Endothelial cell of umbilical vein (primary cell): ENCODE data around the gene MBNL2. TPM values are rescaled to one million over a fixed set of nuclear protein-coding genes. Genes with fewer than 3 reads are reported as not detected.

Experiments used
- BruUV-seq: library from RNA; stranded (reverse); fragments of 400-500 nt; replicated peaks from 2 replicates; lab custom pipeline; 2021; lab: Mats Ljungman, UMichigan
- CTCF ChIA-PET: fragments of 300-600, 350-600 bp; sonication (Branson Sonifier 250); formaldehyde crosslinking; loops from one replicate; lab custom pipeline; 2021; ENCODE audit warnings: antibody characterized with exemption, inconsistent platforms; lab: Charles Lee
- POLR2A ChIA-PET: fragments of 300-600, 350-600 bp; sonication (Branson Sonifier 250); formaldehyde crosslinking; loops from one replicate; lab custom pipeline; 2021; ENCODE audit warnings: antibody characterized with exemption, inconsistent platforms; lab: Charles Lee
- DNase-seq: peaks from one replicate; pipeline ENCODE4 v3.0.0-alpha.2; 2011; ENCODE audit warnings: low read depth, low spot score
- FAIRE-seq: peaks from 2 replicates; lab custom pipeline; 2011; peaks lifted over from hg19 to GRCh38; lab: Jason Lieb, UNC
- H2AFZ ChIP-seq: 2 replicates; pipeline ENCODE4 v1.6.0; 2012; ENCODE audit warnings: low read depth, low read length, control low read depth, inconsistent platforms
- H3K27ac ChIP-seq: 2 replicates; pipeline ENCODE4 v1.5.1; 2011; ENCODE audit warnings: low read depth, mild to moderate bottlenecking, control low read depth, low read length, moderate library complexity; ENCODE audit not compliant: insufficient read depth
- H3K27me3 ChIP-seq, 2 experiments: 2 replicates each; pipeline versions ENCODE4 v1.6.0 to v1.6.1; 2011; ENCODE audit warnings: low read length in 2 of 2, mixed read lengths in 1 of 2; ENCODE audit not compliant: control insufficient read depth in 2 of 2, insufficient read depth in 2 of 2
- H3K36me3 ChIP-seq, 2 experiments: 2 replicates in 1 of 2; 3 replicates in 1 of 2; pipeline ENCODE4 v1.5.1; 2011; ENCODE audit warnings: low read length in 2 of 2, mild to moderate bottlenecking in 1 of 2, moderate library complexity in 1 of 2; ENCODE audit not compliant: control insufficient read depth in 2 of 2, insufficient read depth in 2 of 2; ENCODE audit errors: extremely low read depth in 1 of 2
- H3K4me1 ChIP-seq: 3 replicates; pipeline ENCODE4 v1.5.1; 2011; ENCODE audit warnings: mild to moderate bottlenecking, low read length; ENCODE audit not compliant: control insufficient read depth, insufficient read depth; ENCODE audit errors: extremely low read depth
- H3K4me2 ChIP-seq: 2 replicates; pipeline ENCODE4 v1.6.1; 2011; ENCODE audit warnings: low read length, control low read depth, mixed read lengths; ENCODE audit not compliant: insufficient read depth
- H3K4me3 ChIP-seq, 3 experiments: fragments of 200-600 bp in 1 of 3; sonication (generic), shearing (Covaris generic) in 1 of 3; replicated peaks in 1 of 3; 2 replicates each; pipeline ENCODE4 v1.5.1; 2011 to 2016; ENCODE audit warnings: control low read depth in 3 of 3, low read length in 3 of 3, mild to moderate bottlenecking in 2 of 3, inconsistent platforms in 1 of 3, low read depth in 1 of 3, moderate library complexity in 1 of 3; ENCODE audit not compliant: insufficient read depth in 1 of 3
- H3K79me2 ChIP-seq: 2 replicates; pipeline ENCODE4 v1.6.0; 2012; ENCODE audit warnings: low read length, inconsistent platforms; ENCODE audit not compliant: control insufficient read depth, insufficient read depth
- H3K9ac ChIP-seq: replicated peaks from 2 replicates; pipeline ENCODE3; 2011; ENCODE audit warnings: low read length, control low read depth; ENCODE audit not compliant: insufficient read depth; ENCODE audit errors: extremely low read depth
- H3K9me1 ChIP-seq: replicated peaks from 3 replicates; pipeline ENCODE4 v1.6.0; 2011; ENCODE audit warnings: mild to moderate bottlenecking, low read length; ENCODE audit not compliant: control insufficient read depth, insufficient read depth; ENCODE audit errors: extremely low read depth
- H3K9me3 ChIP-seq: replicated peaks from 2 replicates; pipeline ENCODE4 v1.5.1; 2012; ENCODE audit warnings: low read length, inconsistent platforms; ENCODE audit not compliant: control insufficient read depth, insufficient read depth
- H4K20me1 ChIP-seq: replicated peaks from 2 replicates; pipeline ENCODE3; 2011; ENCODE audit warnings: mild to moderate bottlenecking, low read length; ENCODE audit not compliant: control insufficient read depth, insufficient read depth; ENCODE audit errors: extremely low read depth
- CTCF ChIP-seq, 2 donors: IDR thresholded peaks; 1 replicate in 1 of 2; 2 replicates in 1 of 2; pipeline ENCODE4 v1.5.1; 2011; ENCODE audit warnings: low read length in 2 of 2, mild to moderate bottlenecking in 2 of 2, moderate library complexity in 2 of 2, control low read depth in 1 of 2, inconsistent platforms in 1 of 2, low read depth in 1 of 2; ENCODE audit not compliant: insufficient read depth in 1 of 2; ENCODE audit errors: extremely low read depth in 1 of 2
- EZH2 ChIP-seq: IDR thresholded peaks from 2 replicates; pipeline ENCODE4 v1.6.1; 2012; ENCODE audit warnings: borderline replicate concordance, low read depth, mild to moderate bottlenecking, moderate library complexity, low read length, inconsistent platforms; ENCODE audit not compliant: severe bottlenecking
- FOS ChIP-seq: IDR thresholded peaks from 2 replicates; pipeline ENCODE4 v1.6.1; 2011; ENCODE audit warnings: mild to moderate bottlenecking, low read length, moderate library complexity, borderline replicate concordance; ENCODE audit not compliant: insufficient read depth
- GATA2 ChIP-seq: IDR thresholded peaks from 2 replicates; pipeline ENCODE4 v1.7.0; 2011; ENCODE audit warnings: low read depth, mild to moderate bottlenecking, moderate library complexity, mixed read lengths, low read length; ENCODE audit not compliant: insufficient read length, insufficient read depth
- JUN ChIP-seq: IDR thresholded peaks from 2 replicates; pipeline ENCODE4 v1.6.1; 2011; ENCODE audit warnings: borderline replicate concordance, low read depth; ENCODE audit not compliant: insufficient read length, insufficient read depth
- MAX ChIP-seq: IDR thresholded peaks from 2 replicates; pipeline ENCODE4 v1.6.1; 2011; ENCODE audit not compliant: insufficient read depth, insufficient read length
- MYC ChIP-seq: IDR thresholded peaks from one replicate; pipeline ENCODE4 v1.6.1; 2011; ENCODE audit warnings: mild to moderate bottlenecking, low read depth, low read length
- POLR2A ChIP-seq: IDR thresholded peaks from 2 replicates; pipeline ENCODE4 v1.6.1; 2012; ENCODE audit warnings: low read depth, mild to moderate bottlenecking, control low read depth, low read length
- POLR2AphosphoS5 ChIP-seq: IDR thresholded peaks from 2 replicates; pipeline ENCODE4 v1.6.1; 2012; ENCODE audit warnings: low read depth, mild to moderate bottlenecking, control low read depth, low read length, moderate library complexity; ENCODE audit not compliant: insufficient read depth
- dilution Hi-C: fragments of 300-500 bp; cut with MboI; formaldehyde crosslinking; loops from one replicate; pipeline ENCODE4 v1.15.0; 2019; ENCODE audit warnings: low sequenced_read_pairs; ENCODE audit not compliant: extremely low pct_ligation_motif_present
- intact Hi-C: fragments of 100-400 bp; cut with micrococcal nuclease; formaldehyde crosslinking; loops from one replicate; pipeline ENCODE4 v1.10.0; 2022
- polyA plus RNA-seq, 4 experiments: library from polyadenylated mRNA; depleted of rRNA in 3 of 4; stranded (reverse) in 3 of 4; unstranded in 1 of 4; fragments of >200 nt; gene quantifications; 2 replicates each; pipeline versions ENCODE4 v1.2.1 to v1.2.3, GENCODE V29; 2011 to 2012; ENCODE audit warnings: missing spikeins in 1 of 4
- total RNA-seq: library from RNA; stranded (reverse); gene quantifications from 2 replicates; pipeline ENCODE4 v1.2.3, GENCODE V29; 2021

MBNL2 gene
- total and polyA plus RNA-seq, 2 donors (not counting 3 experiments of a cell fraction or from before 2014, with no cell fraction given): 32.9 to 76.5 TPM

DNA sequence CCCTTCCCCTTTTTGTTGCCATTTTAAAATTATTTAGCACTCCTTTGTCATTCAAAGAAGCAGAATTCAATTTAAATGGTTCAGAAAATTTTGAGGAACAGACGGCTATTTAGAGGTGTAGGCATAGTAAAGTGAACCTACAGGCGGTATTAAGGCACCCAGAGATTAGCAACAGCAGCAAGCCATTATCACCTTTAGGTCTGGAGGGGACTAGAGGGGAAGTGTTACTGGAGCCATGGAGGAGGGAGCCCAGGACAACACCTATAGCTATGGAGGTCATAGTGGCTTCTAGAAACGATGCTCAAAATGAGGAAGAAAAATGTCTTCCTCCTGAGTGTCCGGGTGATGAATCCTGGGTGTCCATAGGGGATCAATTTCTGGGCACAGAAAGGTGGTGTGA lies 25.8 kb upstream of the MBNL2 start:
- no peaks in the 10 kb centered on the region for H3K9me1 ChIP-seq
- dilution Hi-C loops (no loop called here), intact Hi-C loops (no loop called here)
- POLR2A ChIA-PET: no interaction called here
- FAIRE-seq (no peak), DNase-seq (no peak)
- no peaks in the 10 kb centered on the region for H4K20me1 ChIP-seq
- no peaks in the 10 kb centered on the region for H3K36me3 ChIP-seq
- H3K4me2 ChIP-seq: no peak overlapping the region
- no peaks in the 10 kb centered on the region for H3K9me3 ChIP-seq
- H3K27me3 ChIP-seq: no peaks in the 10 kb centered on the region
- no peak overlapping the region for H3K27ac ChIP-seq
- H3K79me2 ChIP-seq: no peaks in the 10 kb centered on the region
- H3K4me1 ChIP-seq: peaks cover 26% of the 10 kb centered on the region
- CTCF ChIA-PET: interaction anchor here (0.8 to 1.4 kb wide), 3 partner anchors 9 to 86 kb away, joined by 4 to 8 read pairs (median 5); no protein-coding TSS in a partner anchor
- no peak overlapping the region for H2AFZ ChIP-seq
- BruUV-seq: no TSS peak
- no peak for TF ChIP-seq GATA2
- no peak for TF ChIP-seq JUN
- TF ChIP-seq MAX: no peak
- TF ChIP-seq EZH2: no peak
- no peak for TF ChIP-seq FOS
- TF ChIP-seq MYC: no peak
- no peak for TF ChIP-seq CTCF (IDR thresholded peaks at IDR 0.05; ENCODE audit: extremely low read depth in 1 of 2, insufficient read depth in 1 of 2, low read depth in 1 of 2, low read length in 2 of 2)
- no peak for TF ChIP-seq POLR2AphosphoS5
- no peak for TF ChIP-seq POLR2A
- H3K9ac ChIP-seq: no peak overlapping the region
- no peak overlapping the region for H3K4me3 ChIP-seq
